ENCODE results near the gene NOS1AP.
A peak's percentile ranks its signal among the peaks of the same experiment; 100 is the strongest.

Gene NOS1AP

DNA sequence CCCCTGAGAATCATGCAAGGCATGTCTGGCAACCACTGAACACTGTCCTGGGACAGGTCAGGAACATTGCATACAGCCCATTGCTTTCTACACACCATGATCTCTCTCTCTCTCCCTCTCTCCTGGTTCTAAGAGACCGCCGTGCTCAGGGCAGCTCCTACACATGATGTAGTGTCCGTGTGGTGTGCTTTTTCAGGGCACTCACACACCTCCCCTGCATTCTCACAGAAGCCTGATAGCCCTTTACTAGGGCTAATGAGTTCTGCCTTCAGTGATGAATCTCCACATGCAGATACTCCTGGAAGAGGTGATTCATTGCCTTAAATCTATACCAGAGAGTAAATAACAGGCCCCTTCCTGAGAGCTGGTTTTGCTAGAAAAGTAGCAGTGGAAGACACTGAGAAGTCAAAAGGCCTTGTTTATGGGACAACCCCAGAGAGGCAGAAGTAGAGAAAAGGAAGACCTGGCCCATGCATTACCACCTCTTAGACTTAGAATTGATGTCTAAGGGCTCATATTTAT lies 38.7 kb upstream of the NOS1AP start:
- DNase-seq: no peak
- no peak for TF ChIP-seq CTCF (IDR thresholded peaks at IDR 0.05)
- intact Hi-C loops (cut with DNase I; ENCODE audit: low total_unique reads): no loop called here
- no peak overlapping the region for H3K27ac ChIP-seq
- no peaks in the 10 kb centered on the region for H3K9me3 ChIP-seq
- H3K36me3 ChIP-seq: no peaks in the 10 kb centered on the region
- H3K27me3 ChIP-seq: no peaks in the 10 kb centered on the region
- no peak overlapping the region for H3K4me3 ChIP-seq
- peaks cover 0 to 23% (median 10%) of the 10 kb centered on the region in 4 donors for H3K4me1 ChIP-seq

DNA sequence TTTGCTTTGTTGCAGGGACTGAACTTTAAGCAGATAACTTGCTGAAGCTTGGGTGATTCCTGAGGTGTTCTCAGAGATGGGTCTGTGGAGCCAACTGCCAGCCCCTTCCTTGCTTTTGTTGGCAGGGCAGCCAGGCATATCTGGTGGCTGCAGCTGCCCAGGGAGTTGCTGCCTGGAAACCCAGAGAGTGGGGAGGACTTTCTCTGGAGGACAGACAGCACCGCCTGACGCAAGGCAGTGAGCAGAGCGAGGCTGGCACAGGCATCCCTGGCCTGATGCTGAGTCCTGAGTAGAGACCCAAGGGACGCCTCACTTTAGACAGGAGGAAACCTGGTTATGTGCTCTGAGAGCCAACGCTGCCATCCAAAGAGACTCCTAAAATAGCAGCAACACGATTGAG lies 36.1 kb upstream of the NOS1AP start:
- peak; percentile 66 to 92 for DNase-seq
- Histone ChIP-seq H3K36me3 (no peaks in the 10 kb centered on the region), H3K4me3 (no peak overlapping the region), H3K4me1 (peaks cover 0 to 28% (median 13%) of the 10 kb centered on the region in 4 donors), H3K27me3 (no peaks in the 10 kb centered on the region), H3K9me3 (no peaks in the 10 kb centered on the region), H3K27ac (peak overlapping the region; percentile 50 to 72)
- intact Hi-C loops (cut with DNase I; ENCODE audit: low total_unique reads): no loop called here
- peak in 1 of 2 experiments; percentile 11 for TF ChIP-seq CTCF (IDR thresholded peaks at IDR 0.05)

- Histone ChIP-seq H3K36me3 (no peaks in the 10 kb centered on the region), H3K27ac (no peak overlapping the region), H3K9me3 (no peaks in the 10 kb centered on the region), H3K4me3 (no peak overlapping the region), H3K27me3 (no peaks in the 10 kb centered on the region), H3K4me1 (peaks cover 0 to 19% (median 6%) of the 10 kb centered on the region in 4 donors)
- no peak for DNase-seq
- intact Hi-C loops (cut with DNase I; ENCODE audit: low total_unique reads): no loop called here
- TF ChIP-seq CTCF (IDR thresholded peaks at IDR 0.05): no peak
Observed at GRCh38 chr1:162035241-162035640, 34.2 kb upstream of the NOS1AP start.

DNA sequence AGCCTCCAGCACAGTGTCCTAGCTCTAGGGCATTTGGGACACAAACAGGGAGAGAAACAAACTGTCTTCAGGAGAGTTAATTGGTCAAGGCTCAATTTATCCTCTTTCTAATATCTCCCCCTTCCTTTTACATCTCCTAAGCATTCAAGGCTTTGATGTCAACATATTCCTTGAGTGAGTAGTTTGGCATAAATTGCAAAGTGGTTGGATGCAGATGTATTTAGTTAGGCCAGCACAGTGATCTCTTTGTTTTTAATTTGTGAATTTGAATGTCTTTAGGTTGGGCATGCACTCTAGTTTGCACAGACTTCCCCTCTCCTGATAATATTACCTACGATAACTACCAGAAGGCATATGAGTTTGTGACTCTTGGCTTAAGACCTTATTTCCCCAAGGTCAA lies 33.3 kb upstream of the NOS1AP start:
- no peaks in the 10 kb centered on the region for H3K9me3 ChIP-seq
- peaks cover 0 to 19% (median 6%) of the 10 kb centered on the region in 4 donors for H3K4me1 ChIP-seq
- H3K4me3 ChIP-seq: no peak overlapping the region
- no peaks in the 10 kb centered on the region for H3K27me3 ChIP-seq
- intact Hi-C loops (cut with DNase I; ENCODE audit: low total_unique reads): loop anchor here (2.0 kb wide), 1 partner anchor 243 kb away; no protein-coding TSS in a partner anchor
- H3K27ac ChIP-seq: no peak overlapping the region
- H3K36me3 ChIP-seq: no peaks in the 10 kb centered on the region
- DNase-seq: no peak
- TF ChIP-seq CTCF (IDR thresholded peaks at IDR 0.05): no peak

GRCh38 chr1:162038624-162039023 lies 30.9 kb upstream of the NOS1AP start:
- Histone ChIP-seq H3K9me3 (no peaks in the 10 kb centered on the region), H3K4me3 (no peak overlapping the region), H3K4me1 (peaks cover 0 to 12% (median 4%) of the 10 kb centered on the region in 4 donors), H3K27ac (no peak overlapping the region), H3K36me3 (no peaks in the 10 kb centered on the region), H3K27me3 (no peaks in the 10 kb centered on the region)
- intact Hi-C loops (cut with DNase I; ENCODE audit: low total_unique reads): no loop called here
- no peak for DNase-seq
- no peak for TF ChIP-seq CTCF (IDR thresholded peaks at IDR 0.05)

GRCh38 chr1:162040001-162040400 lies 29.5 kb upstream of the NOS1AP start:
- peaks cover 0 to 5% (median 2%) of the 10 kb centered on the region in 4 donors for H3K4me1 ChIP-seq
- DNase-seq: no peak
- no peaks in the 10 kb centered on the region for H3K9me3 ChIP-seq
- no peak overlapping the region for H3K27ac ChIP-seq
- no peaks in the 10 kb centered on the region for H3K36me3 ChIP-seq
- intact Hi-C loops (cut with DNase I; ENCODE audit: low total_unique reads): no loop called here
- no peak for TF ChIP-seq CTCF (IDR thresholded peaks at IDR 0.05)
- H3K27me3 ChIP-seq: no peaks in the 10 kb centered on the region
- H3K4me3 ChIP-seq: no peak overlapping the region

All from tibial artery (tissue), 4 donors.